Measurements from ENCODE around the gene MEN1.
"Not testable (repeated sequence)": the region's sequence is repeated elsewhere in the genome, so short reads cannot be mapped to it uniquely, and the experiment has no call there.

The MEN1 gene

GRCh38 chr11:64832467-64833197 is 22.3 kb upstream of the MEN1 start:
- no peak for DNase-seq (ENCODE audit: low read depth in 2 of 2)

- no peak for DNase-seq (ENCODE audit: low read depth in 2 of 2)
Measured at GRCh38 chr11:64831411-64831891, 21.1 kb upstream of the MEN1 start.

- DNase-seq (ENCODE audit: low read depth in 2 of 2): no peak
Measured at GRCh38 chr11:64829536-64830251, 19.3 kb upstream of the MEN1 start.

- DNase-seq (ENCODE audit: low read depth in 2 of 2): no peak
Measured at GRCh38 chr11:64827451-64827839, 17.1 kb upstream of the MEN1 start.

- no peak for DNase-seq (ENCODE audit: low read depth in 2 of 2)
Measured at GRCh38 chr11:64826578-64827450, 16.5 kb upstream of the MEN1 start.

- no peak for DNase-seq (ENCODE audit: low read depth in 2 of 2)
Measured at GRCh38 chr11:64826062-64826461, 15.7 kb upstream of the MEN1 start.

- DNase-seq (ENCODE audit: low read depth in 2 of 2): no peak
Measured at GRCh38 chr11:64823568-64824119, 13.3 kb upstream of the MEN1 start.

GRCh38 chr11:64817476-64817875 is 7.1 kb upstream of the MEN1 start:
- DNase-seq (ENCODE audit: low read depth in 2 of 2): no peak

GRCh38 chr11:64815433-64815832 is 5.1 kb upstream of the MEN1 start:
- not testable (repeated sequence) for DNase-seq (ENCODE audit: low read depth in 2 of 2)

- DNase-seq (ENCODE audit: low read depth in 2 of 2): no peak
Measured at GRCh38 chr11:64814712-64815187, 4.4 kb upstream of the MEN1 start.

- DNase-seq (ENCODE audit: low read depth in 2 of 2): no peak
Measured at GRCh38 chr11:64813826-64814225, 3.5 kb upstream of the MEN1 start.

GRCh38 chr11:64810891-64811272 is 531 bp upstream of the MEN1 start:
- no peak for DNase-seq (ENCODE audit: low read depth in 2 of 2)

GRCh38 chr11:64809781-64810241 is 540 bp downstream of the MEN1 start:
- DNase-seq (ENCODE audit: low read depth in 2 of 2): no peak

GRCh38 chr11:64805481-64805880 is 4.9 kb downstream of the MEN1 start:
- DNase-seq (ENCODE audit: low read depth in 2 of 2): no peak

GRCh38 chr11:64804346-64805210 is 5.8 kb downstream of the MEN1 start:
- no peak for DNase-seq (ENCODE audit: low read depth in 2 of 2)

- no peak for DNase-seq (ENCODE audit: low read depth in 2 of 2)
Measured at GRCh38 chr11:64803846-64804345, 6.5 kb downstream of the MEN1 start.

GRCh38 chr11:64803158-64803845 is 7.0 kb downstream of the MEN1 start, which contains the start of gene MAP4K2:
Gene MAP4K2 (minus strand): TSS chr11:64803214. CDS start chr11:64803149, 65 bp downstream.
- peak; percentile 73 to 79 for DNase-seq (ENCODE audit: low read depth in 2 of 2)

GRCh38 chr11:64802370-64803157 is 7.8 kb downstream of the MEN1 start:
- no peak for DNase-seq (ENCODE audit: low read depth in 2 of 2)

Measured in activated CD4-positive, alpha-beta T cell treated with anti-CD3 and anti-CD28 coated beads for 24 hours (primary cell).